ENCODE results near the gene FNDC3B.

Gene FNDC3B

DNA sequence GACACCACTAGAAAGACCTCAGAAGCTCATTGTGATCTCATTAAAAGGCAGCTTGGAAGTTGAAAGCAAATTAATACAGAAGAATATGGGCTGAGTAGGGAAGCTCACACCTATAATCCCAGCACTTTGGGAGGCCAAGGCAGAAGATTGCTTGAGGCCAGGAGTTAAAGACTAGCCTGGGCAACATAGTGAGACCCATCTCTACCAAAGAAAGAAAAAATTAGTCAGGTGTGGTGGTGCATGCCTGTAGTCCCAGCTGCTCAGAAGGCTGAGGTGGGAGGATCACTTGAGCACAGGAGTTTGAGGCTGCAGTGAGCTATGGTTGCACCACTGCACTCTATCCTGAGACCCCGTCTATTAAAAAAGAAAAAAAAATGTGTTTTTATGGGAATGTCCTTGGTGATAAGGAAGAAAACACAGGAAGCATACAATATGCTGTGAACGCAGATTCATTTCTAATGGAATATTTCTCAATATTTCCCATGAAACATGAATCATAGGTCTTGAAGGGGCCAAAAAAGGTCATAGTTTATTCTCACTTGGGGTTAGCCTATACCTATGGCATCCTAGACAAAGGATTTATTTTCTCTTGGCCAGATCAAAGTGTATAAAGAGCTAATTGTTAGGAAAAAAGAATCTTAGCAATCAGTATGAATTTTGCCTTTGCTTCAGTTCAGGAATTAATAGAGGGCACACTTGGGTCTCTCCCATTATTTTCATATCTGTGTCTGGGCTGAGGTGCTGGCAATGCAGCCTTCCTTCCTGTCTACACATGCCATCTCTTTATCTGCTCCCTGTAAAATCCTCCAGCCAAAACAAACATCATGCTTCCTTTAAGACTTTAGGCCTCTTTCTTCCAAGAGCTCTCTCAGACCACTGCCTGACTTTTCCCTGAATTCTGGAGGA lies 98.2 kb downstream of the FNDC3B start:
- no peak for DNase-seq (ENCODE audit: low read depth)

DNA sequence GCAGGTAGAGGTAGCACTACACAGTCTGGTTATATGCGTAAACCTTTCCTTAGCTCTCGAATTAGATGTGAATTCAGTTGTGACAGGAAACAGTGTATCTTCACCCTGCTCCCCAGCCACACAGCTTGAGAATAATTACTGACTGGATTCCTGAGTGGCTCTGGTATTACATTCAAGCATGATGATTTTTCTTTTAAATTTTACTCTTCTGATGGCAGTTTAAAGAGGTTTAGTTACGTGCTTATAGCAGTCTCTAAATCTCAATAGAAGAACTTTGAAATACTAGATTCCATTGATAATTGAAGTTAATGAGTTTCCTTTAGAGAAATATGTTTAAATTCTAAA lies 98.8 kb downstream of the FNDC3B start:
- DNase-seq (ENCODE audit: low read depth), result no peak

GRCh38 chr3:172138792-172139507 lies 99.6 kb downstream of the FNDC3B start:
- no peak for DNase-seq (ENCODE audit: low read depth)

DNA sequence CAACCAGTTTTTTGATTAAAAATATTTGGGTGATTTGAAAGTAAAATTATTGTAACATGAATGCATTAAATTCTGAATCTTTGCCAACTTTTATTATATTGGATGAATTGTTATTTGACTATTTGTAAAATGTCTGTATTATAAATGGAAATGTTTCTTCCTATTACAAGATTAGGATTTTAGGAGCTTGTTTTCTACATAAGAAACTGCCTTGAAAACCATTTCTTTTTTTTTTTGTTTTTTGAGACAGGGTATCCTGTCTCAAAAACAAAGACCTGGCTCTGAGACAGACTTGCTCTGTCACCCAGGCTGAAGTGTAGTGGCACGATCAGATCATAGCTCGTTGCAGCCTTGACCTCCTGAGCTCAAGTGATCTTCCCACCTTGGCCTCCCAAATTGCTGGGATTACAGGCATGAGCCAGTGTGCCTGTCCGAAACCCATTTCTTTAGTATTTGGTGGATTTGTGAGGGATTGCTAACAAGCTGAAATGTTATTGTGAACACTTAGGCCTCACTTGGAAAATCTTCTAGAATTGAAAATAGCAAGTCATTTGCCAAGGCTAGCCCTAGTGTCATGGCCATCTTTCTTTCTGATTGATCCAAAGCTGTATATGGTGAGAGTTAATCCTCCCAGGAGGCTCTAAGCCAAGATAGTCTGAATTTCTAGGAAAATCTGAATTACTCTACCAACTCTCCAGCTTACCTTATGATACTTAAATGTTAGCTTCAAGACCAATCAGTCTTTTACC lies 100.3 kb downstream of the FNDC3B start:
- no peak for DNase-seq (ENCODE audit: low read depth)

GRCh38 chr3:172140499-172141391 lies 101.4 kb downstream of the FNDC3B start:
- DNase-seq (ENCODE audit: low read depth), result no peak

DNA sequence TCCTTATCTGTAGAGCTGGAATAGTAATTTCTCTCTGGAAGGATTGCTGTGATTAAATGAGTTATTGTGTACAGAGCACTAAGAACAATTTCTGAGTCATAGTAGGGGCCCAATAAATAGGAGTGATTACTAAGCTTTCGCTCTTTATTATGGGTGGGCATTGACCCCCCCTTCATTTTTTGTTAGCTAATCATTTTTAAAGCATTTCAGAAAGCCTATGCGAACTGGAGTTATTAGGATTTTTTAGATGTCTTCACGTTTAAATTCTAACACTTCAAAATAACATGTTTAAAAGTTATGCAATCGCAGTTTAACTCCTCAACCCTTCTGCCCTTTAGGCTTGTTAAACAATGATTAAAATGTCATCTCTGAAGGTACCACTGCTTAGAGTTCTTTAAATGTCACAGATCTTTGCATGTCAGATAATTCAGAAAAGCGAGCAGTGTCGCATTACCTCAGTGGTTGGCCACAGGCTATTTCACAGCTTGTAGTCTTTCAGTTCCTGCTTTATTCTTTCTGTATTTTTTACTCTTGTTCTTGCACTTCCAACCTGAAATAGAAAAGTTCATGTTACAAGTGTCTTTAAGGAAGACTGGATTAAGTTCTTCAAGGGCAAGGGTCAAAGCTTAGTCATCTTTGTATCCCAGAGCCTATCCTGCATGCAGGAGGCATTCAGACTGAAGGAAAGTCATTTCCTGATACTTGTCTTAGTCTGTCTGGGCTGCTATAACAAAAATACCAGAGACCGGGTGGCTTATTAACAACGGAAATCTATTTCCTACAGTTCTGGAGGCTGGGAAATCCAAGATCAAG lies 102.9 kb downstream of the FNDC3B start:
- no peak for DNase-seq (ENCODE audit: low read depth)

DNA sequence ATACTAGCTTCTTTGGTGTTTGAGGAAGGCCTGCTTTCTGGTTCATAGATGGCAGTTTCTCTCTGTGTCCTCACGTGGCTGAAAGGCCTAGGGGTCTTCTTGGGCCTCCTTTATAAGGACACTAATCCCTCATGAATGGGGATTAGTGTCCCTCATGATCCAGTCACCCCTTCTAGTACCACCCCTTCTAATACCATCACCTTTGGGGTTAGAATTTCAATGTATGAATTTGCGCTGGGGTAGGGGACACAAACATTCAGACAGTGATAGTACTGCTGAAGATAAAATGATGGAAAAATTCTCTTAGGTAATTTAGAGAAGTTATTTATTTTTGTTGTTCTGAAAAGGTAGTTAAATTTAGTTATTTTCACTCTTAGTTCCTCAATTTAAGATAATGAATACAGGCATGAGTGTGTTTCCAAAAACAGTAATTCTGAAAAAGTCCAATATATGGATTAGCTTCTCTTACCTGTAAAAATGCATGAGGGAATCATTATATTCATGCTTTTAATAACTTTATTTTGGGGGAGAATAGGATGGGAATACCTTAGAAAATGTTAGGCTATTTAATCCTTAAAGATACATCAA lies 103.6 kb downstream of the FNDC3B start:
- no peak for DNase-seq (ENCODE audit: low read depth)

- DNase-seq (ENCODE audit: low read depth), result no peak
Measured at GRCh38 chr3:172143739-172144497, 104.5 kb downstream of the FNDC3B start.

DNA sequence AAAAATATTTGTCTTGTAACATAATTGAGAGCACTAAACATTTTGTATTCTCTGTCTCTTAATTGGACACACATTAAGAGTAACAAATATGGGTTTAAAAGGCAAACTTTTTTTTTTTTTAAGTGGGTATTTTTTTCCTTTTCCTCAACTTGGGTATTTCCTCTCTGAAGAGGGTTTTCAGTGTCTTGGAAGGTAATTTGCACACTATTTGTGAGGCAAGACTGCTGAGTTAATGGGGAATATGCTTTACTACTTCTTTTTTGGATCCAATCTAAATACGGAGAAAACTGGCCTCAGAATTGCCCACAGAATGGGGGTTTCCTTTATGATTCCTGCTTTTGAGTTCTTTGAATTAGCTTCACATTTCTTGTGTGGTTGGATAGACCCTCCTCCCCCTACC lies 105.2 kb downstream of the FNDC3B start:
- DNase-seq (ENCODE audit: low read depth), result no peak

DNA sequence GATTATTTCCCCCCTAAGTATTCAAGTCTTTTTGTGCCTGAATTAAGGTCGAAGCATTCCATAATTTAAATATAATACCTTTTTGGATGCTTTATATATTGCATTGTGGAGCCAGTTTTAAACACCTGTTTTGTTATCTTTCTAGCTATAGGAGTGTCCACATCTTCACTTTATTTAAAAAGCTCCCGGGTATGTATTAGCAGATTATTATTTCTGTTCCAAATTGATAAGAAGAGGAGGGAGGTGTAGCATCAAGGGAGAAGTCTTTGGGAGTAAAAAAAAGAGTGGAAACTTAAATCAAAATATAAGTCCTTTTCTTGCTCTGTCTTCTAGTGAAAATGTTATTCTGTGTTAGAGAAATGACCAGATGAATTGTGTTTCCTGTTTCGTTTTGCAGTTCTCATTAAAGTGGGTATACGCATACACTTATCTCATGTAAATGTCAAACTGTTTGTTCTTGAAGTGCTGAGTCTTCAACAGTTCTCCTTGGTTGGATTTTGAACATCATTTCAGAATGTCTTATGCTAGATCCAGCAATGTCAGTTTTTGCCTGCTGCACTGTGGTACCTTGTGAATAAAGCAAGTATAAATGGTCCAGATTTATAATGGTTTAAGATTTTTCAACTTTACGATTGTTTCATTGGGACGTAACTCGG lies 105.8 kb downstream of the FNDC3B start:
- no peak for DNase-seq (ENCODE audit: low read depth)

GRCh38 chr3:172146349-172146748 lies 107.0 kb downstream of the FNDC3B start:
- no peak for DNase-seq (ENCODE audit: low read depth)

GRCh38 chr3:172147113-172147818 lies 107.9 kb downstream of the FNDC3B start:
- no peak for DNase-seq (ENCODE audit: low read depth)

DNA sequence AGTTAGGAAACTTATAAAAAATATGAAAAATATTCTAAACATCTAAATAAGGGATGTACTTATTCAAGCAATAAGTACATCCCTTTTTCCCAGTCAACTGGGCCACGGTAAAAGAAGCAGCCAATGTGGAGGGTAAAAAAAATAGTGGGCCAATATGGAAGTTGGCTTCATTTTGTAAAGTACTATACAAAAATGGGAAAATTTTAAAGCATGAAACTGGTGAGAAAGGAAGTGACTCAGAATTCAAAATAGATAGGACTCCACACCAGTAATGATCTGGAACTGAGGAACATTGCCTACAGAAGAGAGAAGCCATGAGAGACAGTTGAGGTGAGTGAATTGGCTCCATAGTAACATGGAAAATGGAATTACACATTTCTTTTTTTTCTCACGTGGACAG lies 108.9 kb downstream of the FNDC3B start:
- DNase-seq (ENCODE audit: low read depth), result no peak

DNA sequence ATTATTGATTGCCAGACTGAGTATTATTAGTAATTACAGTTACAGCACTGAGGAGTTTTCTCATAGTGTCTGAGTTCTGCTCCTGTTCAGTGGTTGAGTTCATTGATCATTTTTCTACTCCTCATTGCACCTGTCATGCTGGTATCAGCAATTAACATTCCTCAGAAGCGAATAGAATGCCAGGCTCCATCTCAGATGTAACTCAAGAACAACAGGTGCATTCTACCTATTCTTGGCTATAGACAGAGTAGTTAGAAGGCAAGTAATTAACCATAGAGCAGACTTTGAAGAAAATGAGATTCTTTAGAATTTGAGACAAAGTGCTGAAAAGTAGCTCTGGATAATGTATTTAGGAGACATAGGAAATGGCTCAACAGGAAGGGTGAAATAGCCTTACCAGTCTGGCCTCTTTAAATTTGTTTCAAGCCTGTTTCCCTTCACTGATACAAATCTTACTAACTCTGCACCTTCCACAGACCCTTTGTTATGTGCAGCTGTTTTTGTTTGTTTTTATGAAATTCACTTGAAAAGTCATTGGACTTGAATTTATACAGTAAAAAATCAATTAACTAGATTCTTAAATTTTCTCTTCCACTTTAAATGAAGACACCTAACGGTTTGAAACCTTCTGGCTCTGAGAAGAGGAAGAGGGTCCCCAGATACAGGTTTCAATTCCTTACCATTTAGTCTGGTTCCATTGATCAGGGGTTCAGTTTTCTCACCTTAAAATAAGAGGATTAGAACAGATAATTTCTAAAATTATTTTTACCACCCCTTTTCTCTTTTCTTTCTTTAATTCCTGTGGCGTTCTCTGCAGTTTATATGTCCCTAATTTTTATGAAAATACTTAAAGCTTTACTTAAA lies 109.6 kb downstream of the FNDC3B start:
- no peak for DNase-seq (ENCODE audit: low read depth)

GRCh38 chr3:172150268-172150667 lies 110.9 kb downstream of the FNDC3B start:
- no peak for DNase-seq (ENCODE audit: low read depth)

GRCh38 chr3:172150913-172151650 lies 111.7 kb downstream of the FNDC3B start:
- DNase-seq (ENCODE audit: low read depth), result no peak

Data from activated T-helper 1 cell treated with Interleukin-2 at 50 U/mL for 16 hours (primary cell).